Testis (tissue), 2 donors: ENCODE measurements around the gene CDK5R1.

Source experiments
- POLR2A ChIP-seq: fragments of 450-650 bp; IDR thresholded peaks from one replicate; pipeline ENCODE4 v1.6.1; 2017; ENCODE audit warnings: antibody characterized with exemption, mild to moderate bottlenecking, moderate library complexity
- TF ChIP-seq, protein P1 (sequence below), 3 experiments: fragments of 450-650 bp in 2 of 3; fragments of 200-600 bp in 1 of 3; sonication (generic) in 1 of 3; IDR thresholded peaks; one replicate each; pipeline ENCODE4 v1.5.1; 2016 to 2019; ENCODE audit warnings: antibody characterized with exemption in 3 of 3, mild to moderate bottlenecking in 2 of 3, moderate library complexity in 1 of 3

DNA sequence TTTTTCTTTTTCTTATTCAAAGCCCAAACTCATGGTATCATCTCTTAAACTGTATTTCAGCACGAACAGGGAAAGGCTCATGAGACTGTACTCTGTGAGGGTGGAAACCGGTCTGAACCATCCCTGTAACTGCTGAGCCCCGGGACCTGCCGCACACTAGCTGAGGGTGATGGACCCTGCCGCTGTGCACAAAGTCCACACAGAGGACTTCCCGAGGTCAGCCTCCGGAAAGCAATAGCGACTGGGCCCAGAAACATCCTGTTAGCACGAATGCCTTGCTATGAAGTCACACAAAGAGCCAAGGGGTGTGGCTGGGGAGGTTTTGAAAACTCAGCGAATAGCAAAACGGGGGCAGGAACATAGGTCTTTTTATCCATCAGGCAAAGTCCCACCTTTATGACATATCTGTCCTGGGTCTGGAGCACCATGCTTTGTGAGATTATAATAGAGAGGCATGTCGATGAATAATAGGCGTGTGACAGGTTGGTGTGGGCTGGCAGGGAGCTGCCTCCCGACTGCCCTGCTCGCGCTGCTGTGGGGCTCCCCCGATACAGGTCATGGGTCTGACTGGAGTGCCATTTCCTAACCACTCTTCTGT lies 33.4 kb downstream of the CDK5R1 start:
- TF ChIP-seq, protein P1, sequence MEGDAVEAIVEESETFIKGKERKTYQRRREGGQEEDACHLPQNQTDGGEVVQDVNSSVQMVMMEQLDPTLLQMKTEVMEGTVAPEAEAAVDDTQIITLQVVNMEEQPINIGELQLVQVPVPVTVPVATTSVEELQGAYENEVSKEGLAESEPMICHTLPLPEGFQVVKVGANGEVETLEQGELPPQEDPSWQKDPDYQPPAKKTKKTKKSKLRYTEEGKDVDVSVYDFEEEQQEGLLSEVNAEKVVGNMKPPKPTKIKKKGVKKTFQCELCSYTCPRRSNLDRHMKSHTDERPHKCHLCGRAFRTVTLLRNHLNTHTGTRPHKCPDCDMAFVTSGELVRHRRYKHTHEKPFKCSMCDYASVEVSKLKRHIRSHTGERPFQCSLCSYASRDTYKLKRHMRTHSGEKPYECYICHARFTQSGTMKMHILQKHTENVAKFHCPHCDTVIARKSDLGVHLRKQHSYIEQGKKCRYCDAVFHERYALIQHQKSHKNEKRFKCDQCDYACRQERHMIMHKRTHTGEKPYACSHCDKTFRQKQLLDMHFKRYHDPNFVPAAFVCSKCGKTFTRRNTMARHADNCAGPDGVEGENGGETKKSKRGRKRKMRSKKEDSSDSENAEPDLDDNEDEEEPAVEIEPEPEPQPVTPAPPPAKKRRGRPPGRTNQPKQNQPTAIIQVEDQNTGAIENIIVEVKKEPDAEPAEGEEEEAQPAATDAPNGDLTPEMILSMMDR (IDR thresholded peaks at IDR 0.05): no peak
- TF ChIP-seq POLR2A: no peak
